ENCODE data around the gene RAD51B.
"Not testable (repeated sequence)": the region's sequence is repeated elsewhere in the genome, so short reads cannot be mapped to it uniquely, and the experiment has no call there.

Gene RAD51B

DNA sequence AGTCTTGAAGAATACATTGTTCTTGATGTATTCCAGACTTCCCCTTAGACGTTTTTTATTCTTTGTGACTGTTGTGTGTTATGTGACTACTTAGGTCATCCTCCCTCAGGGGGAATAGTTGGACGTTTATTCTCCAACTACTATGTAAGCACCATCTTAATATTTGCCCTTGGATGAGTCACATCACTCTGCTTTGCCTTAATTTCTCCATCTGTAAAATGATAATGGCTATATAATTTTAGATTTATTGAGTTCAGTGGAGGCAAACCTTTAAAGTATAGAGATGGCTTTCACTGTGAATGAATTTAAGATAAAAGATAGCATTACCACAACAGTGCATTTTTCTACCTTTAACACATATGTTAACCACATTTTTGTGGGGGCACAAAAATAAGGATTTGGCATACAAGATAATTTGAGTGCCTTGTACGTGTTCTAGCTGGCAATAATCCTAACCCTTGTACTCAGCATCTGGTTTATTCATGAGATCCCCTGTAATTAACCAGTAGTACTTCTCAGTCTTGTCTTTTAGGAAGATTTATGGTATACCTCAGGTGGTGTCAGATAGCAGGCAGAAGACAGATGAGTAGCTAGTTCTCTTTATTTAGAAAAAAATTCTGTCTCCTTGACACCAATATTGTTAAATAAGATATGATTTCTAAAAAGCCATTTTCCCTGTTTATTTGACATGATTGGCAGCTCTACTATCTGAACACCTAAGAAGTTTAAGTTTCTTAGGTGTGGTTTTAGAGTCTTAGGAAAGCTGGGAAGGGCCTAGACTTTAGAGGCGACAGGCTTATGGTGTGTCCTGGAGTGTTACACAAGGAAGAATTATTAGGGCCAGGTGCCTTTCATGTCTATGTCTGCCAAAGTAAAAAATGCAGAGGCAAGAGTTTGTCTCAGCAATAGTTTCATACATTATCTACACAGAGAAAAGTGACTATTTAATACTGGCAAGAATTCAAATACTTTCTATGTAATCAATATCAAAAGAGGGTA, 152.3 kb downstream of the RAD51B start:
- H3K27me3 Mint-ChIP-seq, result no peaks in the 10 kb centered on the region
- H3K36me3 Mint-ChIP-seq (ENCODE audit: insufficient read depth), result no peaks in the 10 kb centered on the region
- DNase-seq, result no peak
- no peak overlapping the region for H3K4me3 Mint-ChIP-seq
- no peaks in the 10 kb centered on the region for H3K9me3 Mint-ChIP-seq
- H3K27ac Mint-ChIP-seq, result no peak overlapping the region
- no peaks in the 10 kb centered on the region for H3K4me1 Mint-ChIP-seq (ENCODE audit: low read depth in 2 of 2)
- no peak for ATAC-seq (replicated peaks)

- no peak overlapping the region for H3K4me3 Mint-ChIP-seq
- DNase-seq, result no peak
- ATAC-seq (replicated peaks), result no peak
Observed at GRCh38 chr14:67973436-67973835, 153.9 kb downstream of the RAD51B start.

GRCh38 chr14:67975470-67975869, 155.9 kb downstream of the RAD51B start:
- Mint-ChIP-seq H3K27me3 (no peaks in the 10 kb centered on the region), H3K9me3 (no peaks in the 10 kb centered on the region), H3K4me3 (no peak overlapping the region), H3K36me3 (ENCODE audit: insufficient read depth) (no peaks in the 10 kb centered on the region), H3K4me1 (ENCODE audit: low read depth in 2 of 2) (no peaks in the 10 kb centered on the region), H3K27ac (no peak overlapping the region)
- DNase-seq (no peak), ATAC-seq (replicated peaks) (no peak)

More at GRCh38 chr14:67973436-67973835, 153.9 kb downstream of the RAD51B start:
- Mint-ChIP-seq H3K9me3 (no peaks in the 10 kb centered on the region), H3K36me3 (ENCODE audit: insufficient read depth) (no peaks in the 10 kb centered on the region), H3K4me1 (ENCODE audit: low read depth in 2 of 2) (no peaks in the 10 kb centered on the region), H3K27ac (no peak overlapping the region), H3K27me3 (no peaks in the 10 kb centered on the region)

GRCh38 chr14:67977434-67978034, 158.0 kb downstream of the RAD51B start:
- DNase-seq, result no peak
- Mint-ChIP-seq H3K36me3 (ENCODE audit: insufficient read depth) (no peaks in the 10 kb centered on the region), H3K9me3 (no peaks in the 10 kb centered on the region), H3K4me3 (no peak overlapping the region), H3K4me1 (ENCODE audit: low read depth in 2 of 2) (no peaks in the 10 kb centered on the region), H3K27me3 (no peaks in the 10 kb centered on the region), H3K27ac (no peak overlapping the region)
- ATAC-seq (replicated peaks), result no peak

DNA sequence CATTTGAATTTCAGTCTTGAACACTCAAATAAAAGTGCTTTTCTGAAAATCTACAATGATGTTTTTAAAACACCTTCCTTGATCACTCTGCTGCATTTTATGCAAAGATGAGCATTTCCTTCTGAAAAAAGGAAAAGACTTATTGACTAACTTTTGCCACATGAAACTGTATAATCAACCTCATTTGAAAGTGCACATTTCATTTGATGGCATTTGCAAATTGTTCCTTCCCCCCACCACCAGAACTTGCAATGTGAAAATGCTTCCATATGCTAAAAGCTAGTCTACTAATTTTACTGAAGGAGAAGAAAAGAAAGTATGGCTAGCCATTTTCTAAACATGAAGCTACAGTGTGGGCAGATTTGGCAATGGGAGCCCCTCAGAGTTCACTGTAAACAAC, 159.2 kb downstream of the RAD51B start:
- no peaks in the 10 kb centered on the region for H3K4me1 Mint-ChIP-seq (ENCODE audit: low read depth in 2 of 2)
- no peak for DNase-seq
- H3K4me3 Mint-ChIP-seq, result no peak overlapping the region
- ATAC-seq (replicated peaks), result no peak
- no peak overlapping the region for H3K27ac Mint-ChIP-seq
- H3K36me3 Mint-ChIP-seq (ENCODE audit: insufficient read depth), result no peaks in the 10 kb centered on the region
- H3K27me3 Mint-ChIP-seq, result no peaks in the 10 kb centered on the region
- H3K9me3 Mint-ChIP-seq, result no peaks in the 10 kb centered on the region

- no peak overlapping the region for H3K27ac Mint-ChIP-seq
- no peaks in the 10 kb centered on the region for H3K27me3 Mint-ChIP-seq
- no peak overlapping the region for H3K4me3 Mint-ChIP-seq
Observed at GRCh38 chr14:67982711-67983608, 163.4 kb downstream of the RAD51B start.

GRCh38 chr14:67984274-67984673, 164.7 kb downstream of the RAD51B start:
- Mint-ChIP-seq H3K9me3 (no peaks in the 10 kb centered on the region), H3K27me3 (no peaks in the 10 kb centered on the region), H3K27ac (no peak overlapping the region), H3K36me3 (ENCODE audit: insufficient read depth) (no peaks in the 10 kb centered on the region), H3K4me3 (no peak overlapping the region), H3K4me1 (ENCODE audit: low read depth in 2 of 2) (no peaks in the 10 kb centered on the region)
- ATAC-seq (replicated peaks), result no peak
- DNase-seq, result no peak

More at GRCh38 chr14:67982711-67983608, 163.4 kb downstream of the RAD51B start:
- Mint-ChIP-seq H3K9me3 (no peaks in the 10 kb centered on the region), H3K4me1 (ENCODE audit: low read depth in 2 of 2) (no peaks in the 10 kb centered on the region), H3K36me3 (ENCODE audit: insufficient read depth) (no peaks in the 10 kb centered on the region)
- no peak for ATAC-seq (replicated peaks)
- no peak for DNase-seq

DNA sequence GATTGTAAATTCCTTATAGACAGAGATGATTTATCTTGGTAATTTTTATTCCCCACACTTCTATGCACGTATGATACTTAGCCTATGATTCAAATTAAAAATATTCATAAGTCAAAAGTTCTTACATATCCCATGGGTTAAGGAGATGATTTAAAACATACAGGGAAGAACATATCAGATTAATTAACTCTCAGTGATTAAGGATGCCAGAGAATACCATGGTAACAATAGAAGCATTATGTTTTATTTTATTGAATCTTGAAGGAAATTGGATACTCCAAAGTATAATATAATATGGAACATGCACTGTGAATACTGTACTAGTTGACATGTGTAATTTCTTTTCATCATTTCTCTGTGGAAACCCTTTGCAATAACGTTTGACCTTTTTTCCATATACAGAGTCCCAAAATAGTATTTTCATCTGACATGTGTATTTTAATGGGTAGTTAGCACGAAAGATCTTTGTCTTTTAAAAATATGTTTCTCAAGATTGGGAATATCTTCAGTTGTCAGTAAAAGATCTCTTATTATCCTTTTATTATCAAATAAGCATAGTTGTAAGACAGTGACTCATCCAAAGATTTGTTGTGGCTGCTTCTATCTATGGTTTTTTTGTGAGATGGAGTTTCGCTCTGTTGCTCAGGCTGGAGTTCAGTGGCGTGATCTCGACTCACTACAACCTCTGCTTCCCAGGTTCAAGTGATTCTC, 166.7 kb downstream of the RAD51B start:
- Mint-ChIP-seq H3K27ac (no peak overlapping the region), H3K36me3 (ENCODE audit: insufficient read depth) (no peaks in the 10 kb centered on the region), H3K4me3 (no peak overlapping the region), H3K9me3 (no peaks in the 10 kb centered on the region), H3K4me1 (ENCODE audit: low read depth in 2 of 2) (no peaks in the 10 kb centered on the region), H3K27me3 (no peaks in the 10 kb centered on the region)
- no peak for DNase-seq
- ATAC-seq (replicated peaks), result no peak

DNA sequence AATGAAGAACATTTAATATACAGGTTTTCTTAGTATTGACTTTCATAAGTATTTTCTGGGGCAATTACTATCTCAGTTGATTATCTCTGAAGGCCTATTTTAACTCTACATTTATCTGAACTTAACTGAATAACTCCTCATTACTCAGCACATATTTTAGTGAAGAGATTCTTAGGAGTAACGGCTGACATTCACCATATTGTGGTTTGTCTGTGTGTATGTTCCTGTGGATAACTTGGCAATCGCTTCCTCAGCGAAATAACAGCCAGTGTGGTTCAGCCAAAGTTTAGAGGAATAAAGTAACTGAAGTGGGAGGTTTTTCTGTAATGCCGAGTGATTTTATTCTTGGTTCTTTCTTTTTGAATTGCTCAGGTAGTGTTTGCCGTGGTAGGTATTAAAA, 168.0 kb downstream of the RAD51B start:
- no peak for DNase-seq
- Mint-ChIP-seq H3K9me3 (no peaks in the 10 kb centered on the region), H3K27ac (no peak overlapping the region), H3K4me3 (no peak overlapping the region), H3K27me3 (no peaks in the 10 kb centered on the region), H3K36me3 (ENCODE audit: insufficient read depth) (no peaks in the 10 kb centered on the region), H3K4me1 (ENCODE audit: low read depth in 2 of 2) (no peaks in the 10 kb centered on the region)
- ATAC-seq (replicated peaks), result no peak

GRCh38 chr14:67988210-67988609, 168.6 kb downstream of the RAD51B start:
- not testable (repeated sequence) for ATAC-seq (replicated peaks); H3K27me3 Mint-ChIP-seq; H3K4me3 Mint-ChIP-seq; H3K4me1 Mint-ChIP-seq (ENCODE audit: low read depth in 2 of 2); H3K9me3 Mint-ChIP-seq; DNase-seq; H3K36me3 Mint-ChIP-seq (ENCODE audit: insufficient read depth); H3K27ac Mint-ChIP-seq

DNA sequence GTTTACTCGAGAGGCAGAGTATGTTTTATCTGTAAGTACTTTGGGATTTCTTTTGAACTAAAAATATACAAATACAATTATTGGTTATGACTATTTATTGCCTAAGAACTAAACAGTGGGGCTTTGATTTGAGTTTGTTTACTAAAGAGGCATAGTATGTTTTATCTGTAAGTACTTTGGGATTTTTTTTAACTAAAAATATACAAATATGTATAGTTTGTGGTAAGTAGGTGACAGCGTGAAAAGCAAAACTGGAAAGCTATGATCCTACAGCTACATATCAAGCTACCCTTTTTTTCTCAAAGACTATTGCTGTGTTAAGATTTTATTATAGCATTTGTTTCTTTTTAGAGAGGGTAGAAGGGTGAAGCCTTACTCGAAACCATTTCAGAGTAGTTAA, 171.0 kb downstream of the RAD51B start:
- Mint-ChIP-seq H3K4me1 (ENCODE audit: low read depth in 2 of 2) (no peaks in the 10 kb centered on the region), H3K36me3 (ENCODE audit: insufficient read depth) (no peaks in the 10 kb centered on the region), H3K27ac (no peak overlapping the region), H3K27me3 (no peaks in the 10 kb centered on the region), H3K4me3 (no peak overlapping the region), H3K9me3 (no peaks in the 10 kb centered on the region)
- DNase-seq (no peak), ATAC-seq (replicated peaks) (no peak)

GRCh38 chr14:67994531-67994930, 175.0 kb downstream of the RAD51B start:
- Mint-ChIP-seq H3K27me3 (no peaks in the 10 kb centered on the region), H3K4me3 (no peak overlapping the region), H3K9me3 (no peaks in the 10 kb centered on the region), H3K36me3 (ENCODE audit: insufficient read depth) (no peaks in the 10 kb centered on the region), H3K27ac (no peak overlapping the region), H3K4me1 (ENCODE audit: low read depth in 2 of 2) (no peaks in the 10 kb centered on the region)
- ATAC-seq (replicated peaks) (no peak), DNase-seq (no peak)

- Mint-ChIP-seq H3K27me3 (no peaks in the 10 kb centered on the region), H3K4me1 (ENCODE audit: low read depth in 2 of 2) (no peaks in the 10 kb centered on the region), H3K9me3 (no peaks in the 10 kb centered on the region), H3K36me3 (ENCODE audit: insufficient read depth) (no peaks in the 10 kb centered on the region), H3K4me3 (no peak overlapping the region), H3K27ac (no peak overlapping the region)
- ATAC-seq (replicated peaks) (no peak), DNase-seq (no peak)
Observed at GRCh38 chr14:67996235-67996634, 176.7 kb downstream of the RAD51B start.

Data from effector memory CD8-positive, alpha-beta T cell (primary cell).